ENCODE results near the gene RGS7BP. TPM values are rescaled to one million over a fixed set of nuclear protein-coding genes. Genes with fewer than 3 reads are reported as not detected.

The RGS7BP gene
- total RNA-seq, 3 donors from 2014 or later = under 0.01 to 1.4 (median 0.29) TPM

- Histone ChIP-seq H3K27ac (no peak overlapping the region), H3K36me3 (no peaks in the 10 kb centered on the region), H3K27me3 (no peaks in the 10 kb centered on the region), H3K9me3 (no peaks in the 10 kb centered on the region), H3K4me1 (no peaks in the 10 kb centered on the region), H3K4me3 (no peak overlapping the region)
- no peak for DNase-seq (ENCODE audit: low spot score in 2 of 2)
- no peak for TF ChIP-seq POLR2AphosphoS5 (IDR thresholded peaks at IDR 0.05)
- TF ChIP-seq CTCF (IDR thresholded peaks at IDR 0.05) = no peak
- no peak for TF ChIP-seq POLR2A (IDR thresholded peaks at IDR 0.05)
- intact Hi-C loops (cut with DNase I; ENCODE audit: low total_unique reads) = no loop called here
Measured at GRCh38 chr5:64646169-64646568, 140.4 kb downstream of the RGS7BP start.

DNA sequence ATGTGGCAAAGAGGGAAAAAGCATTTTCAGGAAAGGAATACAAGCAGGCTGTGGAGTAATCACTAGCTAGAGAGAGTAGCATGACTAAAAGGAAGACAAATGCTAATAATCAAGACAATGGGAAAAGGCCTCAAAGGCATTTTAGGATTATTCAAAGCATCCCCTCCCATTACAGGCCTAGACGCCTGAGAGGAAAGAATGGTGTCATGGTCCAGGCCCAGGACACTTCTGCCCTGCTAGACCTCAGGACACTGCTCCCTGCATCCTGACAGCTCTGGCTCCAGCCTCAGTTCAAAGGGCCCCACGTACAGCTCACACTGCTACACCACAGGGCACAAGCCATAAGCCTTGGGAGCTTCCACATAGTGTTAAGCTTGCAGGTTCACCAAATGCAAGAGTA lies 143.7 kb downstream of the RGS7BP start:
- H3K27ac ChIP-seq = no peak overlapping the region
- H3K27me3 ChIP-seq = no peaks in the 10 kb centered on the region
- TF ChIP-seq POLR2AphosphoS5 (IDR thresholded peaks at IDR 0.05) = no peak
- TF ChIP-seq CTCF (IDR thresholded peaks at IDR 0.05) = no peak
- TF ChIP-seq POLR2A (IDR thresholded peaks at IDR 0.05) = no peak
- H3K9me3 ChIP-seq = no peaks in the 10 kb centered on the region
- H3K4me1 ChIP-seq = no peaks in the 10 kb centered on the region
- DNase-seq (ENCODE audit: low spot score in 2 of 2) = no peak
- H3K4me3 ChIP-seq = no peak overlapping the region
- no peaks in the 10 kb centered on the region for H3K36me3 ChIP-seq
- intact Hi-C loops (cut with DNase I; ENCODE audit: low total_unique reads) = no loop called here

GRCh38 chr5:64653766-64654560 lies 148.1 kb downstream of the RGS7BP start:
- no peak for TF ChIP-seq POLR2A (IDR thresholded peaks at IDR 0.05)
- TF ChIP-seq CTCF (IDR thresholded peaks at IDR 0.05) = no peak
- no peak for TF ChIP-seq POLR2AphosphoS5 (IDR thresholded peaks at IDR 0.05)
- no peak for DNase-seq (ENCODE audit: low spot score in 2 of 2)
- no peaks in the 10 kb centered on the region for H3K36me3 ChIP-seq
- intact Hi-C loops (cut with DNase I; ENCODE audit: low total_unique reads) = no loop called here
- no peaks in the 10 kb centered on the region for H3K27me3 ChIP-seq
- no peaks in the 10 kb centered on the region for H3K9me3 ChIP-seq
- H3K4me1 ChIP-seq = no peaks in the 10 kb centered on the region
- H3K27ac ChIP-seq = no peak overlapping the region
- H3K4me3 ChIP-seq = no peak overlapping the region

- no peak overlapping the region for H3K4me3 ChIP-seq
- no peak overlapping the region for H3K27ac ChIP-seq
- H3K9me3 ChIP-seq = no peaks in the 10 kb centered on the region
- H3K4me1 ChIP-seq = no peaks in the 10 kb centered on the region
- intact Hi-C loops (cut with DNase I; ENCODE audit: low total_unique reads) = no loop called here
- H3K27me3 ChIP-seq = no peaks in the 10 kb centered on the region
- TF ChIP-seq POLR2AphosphoS5 (IDR thresholded peaks at IDR 0.05) (no peak), POLR2A (IDR thresholded peaks at IDR 0.05) (no peak), CTCF (IDR thresholded peaks at IDR 0.05) (no peak)
- H3K36me3 ChIP-seq = no peaks in the 10 kb centered on the region
- DNase-seq (ENCODE audit: low spot score in 2 of 2) = no peak
Measured at GRCh38 chr5:64654561-64654938, 148.7 kb downstream of the RGS7BP start.

GRCh38 chr5:64655596-64655995 lies 149.8 kb downstream of the RGS7BP start:
- Histone ChIP-seq H3K9me3 (no peaks in the 10 kb centered on the region), H3K27ac (no peak overlapping the region), H3K4me3 (no peak overlapping the region), H3K27me3 (no peaks in the 10 kb centered on the region), H3K4me1 (no peaks in the 10 kb centered on the region), H3K36me3 (no peaks in the 10 kb centered on the region)
- DNase-seq (ENCODE audit: low spot score in 2 of 2) = no peak
- intact Hi-C loops (cut with DNase I; ENCODE audit: low total_unique reads) = no loop called here
- TF ChIP-seq POLR2A (IDR thresholded peaks at IDR 0.05) (no peak), POLR2AphosphoS5 (IDR thresholded peaks at IDR 0.05) (no peak), CTCF (IDR thresholded peaks at IDR 0.05) (no peak)
